NCI-H1694 treated with DMSO at 0.1 percent for 48 hours (cell line): ENCODE data around the gene ZCCHC7.
"Not testable (repeated sequence)": the region's sequence is repeated elsewhere in the genome, so short reads cannot be mapped to it uniquely, and the experiment has no call there.

ENCODE experiments used
- DNase-seq: peaks from one replicate; lab custom pipeline; 2025; lab: John Stamatoyannopoulos, UW

ZCCHC7 gene

GRCh38 chr9:37377688-37378612, 257.6 kb downstream of the ZCCHC7 start:
- no peak for DNase-seq

DNA sequence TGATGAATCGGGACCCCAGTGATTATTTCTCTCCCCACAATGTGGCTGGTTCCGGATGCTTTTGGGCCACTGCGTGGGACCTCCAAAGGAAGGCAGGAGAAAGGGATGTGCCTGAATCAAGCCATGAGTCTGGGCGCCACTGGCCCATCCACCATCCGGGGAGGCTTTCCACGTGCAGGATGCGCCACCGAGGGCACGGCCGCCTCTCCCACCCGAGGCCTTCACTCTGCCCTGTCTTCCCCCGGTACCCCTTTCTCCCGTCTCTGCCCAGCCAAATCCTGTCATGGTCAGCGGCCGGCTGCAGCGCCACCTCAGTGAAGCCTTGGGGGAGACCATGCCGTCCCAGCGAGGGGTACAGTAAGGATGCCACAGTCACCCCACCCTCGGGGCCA, 258.2 kb downstream of the ZCCHC7 start:
- DNase-seq: no peak

GRCh38 chr9:37379835-37380234, 259.5 kb downstream of the ZCCHC7 start:
- DNase-seq: no peak

DNA sequence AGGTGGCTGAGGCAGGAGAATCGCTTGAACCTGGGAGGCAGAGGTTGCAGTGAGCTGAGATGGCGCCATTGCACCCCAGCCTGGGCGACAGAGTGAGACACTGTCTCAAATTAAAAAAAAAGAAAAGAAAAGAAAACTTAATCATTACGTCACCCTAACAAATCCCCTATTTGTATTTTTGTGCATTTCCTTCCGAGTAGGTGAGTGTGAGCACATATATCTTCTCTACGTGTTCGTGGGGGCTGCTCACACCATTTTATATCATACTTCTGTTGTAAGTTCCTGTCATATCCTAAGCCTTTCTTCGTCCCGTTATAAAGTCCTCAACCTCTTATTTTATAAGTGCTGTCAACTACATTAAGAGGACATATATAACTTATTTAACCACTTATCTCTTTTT, 260.2 kb downstream of the ZCCHC7 start:
- no peak for DNase-seq

- no peak for DNase-seq
Measured at GRCh38 chr9:37381094-37381741, 260.8 kb downstream of the ZCCHC7 start.

GRCh38 chr9:37382161-37382981, 262.0 kb downstream of the ZCCHC7 start:
- no peak for DNase-seq

GRCh38 chr9:37382982-37383357, 262.6 kb downstream of the ZCCHC7 start:
- DNase-seq: no peak

DNA sequence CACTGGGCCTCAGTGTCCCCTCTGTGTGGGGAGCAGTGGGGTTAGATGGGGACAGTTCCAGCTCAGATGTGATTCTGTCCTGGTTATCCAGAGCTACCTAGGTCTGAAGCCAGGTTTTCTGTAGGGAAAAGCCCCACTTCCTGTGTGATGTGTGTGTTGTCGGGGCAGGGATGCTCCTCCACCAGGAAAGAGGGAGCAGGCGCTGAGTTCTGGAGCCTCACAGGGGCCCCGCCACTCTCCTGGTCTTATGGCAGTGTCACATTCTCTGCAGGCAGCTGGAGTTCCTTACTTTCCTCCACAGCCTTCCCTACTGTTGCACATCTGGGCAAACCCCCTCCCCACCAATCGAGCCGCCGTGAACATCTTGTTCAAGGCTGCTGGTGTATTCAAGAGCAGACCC, 263.0 kb downstream of the ZCCHC7 start:
- no peak for DNase-seq

GRCh38 chr9:37383876-37384746, 263.7 kb downstream of the ZCCHC7 start:
- DNase-seq: no peak

DNA sequence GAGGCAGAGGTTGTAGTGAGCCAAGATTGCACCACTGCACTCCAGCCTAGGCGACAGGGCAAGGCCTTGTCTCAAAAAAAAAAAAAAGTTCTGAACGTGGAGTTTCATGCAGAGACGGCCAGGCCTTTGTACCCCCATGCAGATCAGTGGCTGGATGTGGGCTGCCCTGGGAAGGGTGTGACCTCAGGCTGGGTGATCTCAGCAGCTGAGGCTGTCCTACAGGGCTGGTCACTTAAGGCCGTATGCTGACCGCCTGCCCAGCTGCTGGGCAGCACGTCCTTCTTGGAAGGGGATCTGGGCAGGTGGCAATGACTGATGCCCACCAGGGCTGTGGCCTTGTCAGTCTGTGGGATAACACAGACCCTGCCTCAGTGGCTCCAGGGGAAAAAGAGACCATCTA, 264.9 kb downstream of the ZCCHC7 start:
- DNase-seq: no peak

GRCh38 chr9:37386988-37387387, 266.6 kb downstream of the ZCCHC7 start:
- DNase-seq: peak; percentile 26

GRCh38 chr9:37390759-37391158, 270.4 kb downstream of the ZCCHC7 start:
- DNase-seq: no peak

GRCh38 chr9:37392272-37392671, 271.9 kb downstream of the ZCCHC7 start:
- DNase-seq: no peak

DNA sequence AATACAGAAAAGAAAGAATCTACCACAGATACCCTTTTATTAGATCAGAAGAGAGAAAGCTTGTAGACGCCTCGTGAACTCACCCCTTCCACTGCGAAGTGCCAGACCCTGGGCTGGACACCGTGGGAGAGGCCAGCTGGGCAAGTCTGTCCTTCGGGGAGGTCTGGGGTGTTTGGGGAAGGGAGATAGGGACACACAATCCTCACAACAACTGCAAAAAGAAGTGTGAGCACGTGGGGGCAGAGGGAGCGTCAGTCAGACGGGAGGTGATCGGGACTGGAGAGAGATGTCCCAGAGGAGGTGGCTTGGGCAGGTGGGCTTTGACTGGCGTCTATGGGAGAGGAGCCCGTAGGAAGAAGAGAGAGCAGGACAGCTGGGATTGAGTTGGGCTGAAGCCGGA, 274.9 kb downstream of the ZCCHC7 start:
- DNase-seq: no peak

DNA sequence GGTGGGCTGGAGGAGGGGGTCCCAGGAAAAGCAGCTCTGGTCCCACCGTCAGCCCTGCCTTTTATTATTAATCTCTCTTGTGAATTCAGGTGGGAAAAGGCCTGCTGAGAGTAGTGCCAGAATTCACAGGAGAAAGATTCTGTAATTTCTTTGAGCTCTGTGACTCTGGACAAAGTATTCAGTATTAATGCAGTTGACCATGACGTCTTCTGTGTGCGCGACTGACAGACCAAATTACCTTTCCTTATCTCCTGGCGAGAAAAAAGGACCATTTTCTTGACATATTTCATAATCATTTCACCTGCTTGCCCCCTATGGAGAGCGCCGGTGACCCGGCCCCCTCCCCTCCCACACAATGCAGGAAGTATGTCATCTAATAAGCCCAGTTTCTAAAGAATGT, 275.3 kb downstream of the ZCCHC7 start:
- DNase-seq: no peak

- DNase-seq: not testable (repeated sequence)
Measured at GRCh38 chr9:37397948-37398347, 277.6 kb downstream of the ZCCHC7 start.

- no peak for DNase-seq
Measured at GRCh38 chr9:37398464-37399025, 278.2 kb downstream of the ZCCHC7 start.

GRCh38 chr9:37399336-37399735, 279.0 kb downstream of the ZCCHC7 start:
- DNase-seq: no peak

DNA sequence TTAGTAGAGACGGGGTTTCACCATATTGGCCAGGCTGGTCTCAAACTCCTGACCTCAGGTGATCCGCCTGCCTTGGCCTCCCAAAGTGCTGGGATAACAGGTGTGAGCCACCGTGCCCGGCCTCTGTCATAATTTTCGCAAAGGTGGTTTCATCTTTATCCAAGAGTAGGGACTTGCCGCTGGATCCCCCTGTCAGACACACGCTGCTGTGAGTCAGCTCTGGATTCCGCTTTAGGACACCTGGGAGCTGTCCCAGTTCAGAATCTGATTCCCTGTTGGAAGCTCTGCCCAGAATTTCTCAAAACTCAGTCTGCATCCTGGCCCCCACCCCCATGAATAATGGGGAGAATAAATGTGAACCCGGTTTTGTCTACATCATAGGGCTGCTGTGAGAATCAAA, 284.2 kb downstream of the ZCCHC7 start:
- DNase-seq: no peak

DNA sequence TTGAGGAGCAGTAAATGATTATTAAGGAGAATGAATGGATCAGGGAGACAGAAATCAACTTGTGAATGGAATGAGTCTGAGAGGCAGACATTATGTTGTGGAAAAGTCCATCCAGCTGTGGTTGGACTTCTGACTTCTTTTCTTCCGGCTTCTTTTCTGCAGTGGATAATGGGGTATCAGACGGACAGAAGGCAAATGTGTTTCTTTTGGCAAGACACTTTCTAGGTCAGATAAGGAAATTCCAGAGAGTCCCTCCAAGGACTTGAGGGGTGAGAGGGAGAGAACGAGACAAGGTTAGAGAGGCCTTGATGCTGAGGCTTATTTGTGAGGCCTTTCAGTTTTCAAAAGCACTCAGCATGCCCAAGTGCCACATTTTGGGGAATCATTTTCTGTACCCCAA, 285.0 kb downstream of the ZCCHC7 start:
- no peak for DNase-seq

DNA sequence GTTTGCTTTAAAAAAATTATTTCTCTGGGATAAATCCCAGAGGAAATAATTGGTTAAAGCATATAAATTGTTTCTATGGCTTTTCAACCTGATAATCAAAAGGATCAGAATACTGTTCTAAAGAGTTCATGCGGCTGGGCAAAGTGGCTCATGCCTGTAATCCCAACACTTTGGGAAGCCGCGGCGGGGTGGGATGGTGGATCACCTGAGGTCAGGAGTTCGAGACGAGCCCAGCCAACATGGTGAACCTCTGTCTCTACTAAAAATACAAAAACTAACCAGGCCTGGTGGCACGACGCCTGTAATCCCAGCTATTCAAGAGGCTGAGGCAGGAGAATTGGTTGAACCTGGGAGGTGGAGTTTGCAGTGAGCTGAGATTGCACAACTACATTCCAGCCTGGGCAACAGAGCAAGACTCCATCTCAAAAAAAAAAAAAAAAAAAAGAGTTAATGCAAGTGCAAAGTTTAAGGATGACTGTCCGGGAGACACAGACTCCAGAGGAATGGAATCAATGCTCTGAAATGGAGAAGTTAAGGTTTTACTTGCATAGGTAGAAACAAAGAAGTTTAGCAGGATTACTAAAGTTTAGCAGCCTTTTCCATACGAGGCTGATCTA, 285.5 kb downstream of the ZCCHC7 start:
- DNase-seq: no peak
